Measurements from ENCODE around the gene MORN5. TPM values are rescaled to one million over a fixed set of nuclear protein-coding genes. Genes with fewer than 3 reads are reported as not detected.
"Not testable (repeated sequence)": the region's sequence is repeated elsewhere in the genome, so short reads cannot be mapped to it uniquely, and the experiment has no call there.

MORN5 gene
- total RNA-seq, 4 donors from 2014 or later: 1.8 to 12.6 TPM; not detected in 2

DNA sequence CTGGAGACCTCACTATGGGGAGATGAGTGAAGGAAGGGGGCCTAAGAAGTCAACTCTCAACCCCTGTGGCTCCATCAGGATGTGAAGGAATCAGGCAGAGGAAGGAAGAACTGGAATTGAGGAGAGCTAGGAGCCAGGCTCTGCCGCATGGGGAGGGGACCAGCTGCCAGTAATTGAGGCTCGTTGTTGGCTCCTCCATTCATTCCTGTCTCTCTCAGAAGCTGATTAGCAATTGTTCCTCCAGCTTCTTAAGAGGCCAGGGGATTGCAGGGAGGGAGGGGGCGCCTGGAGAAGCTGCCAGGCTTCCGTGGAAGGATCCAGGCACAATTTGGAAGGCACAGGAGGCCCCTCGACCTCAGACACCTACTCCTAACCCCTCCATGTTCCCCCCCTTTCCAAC lies 46.1 kb upstream of the MORN5 start:
- Histone ChIP-seq H3K9me3 (no peaks in the 10 kb centered on the region), H3K4me3 (no peak overlapping the region), H3K4me1 (no peaks in the 10 kb centered on the region), H3K36me3 (no peaks in the 10 kb centered on the region), H3K27ac (no peak overlapping the region), H3K27me3 (no peaks in the 10 kb centered on the region)
- no peak for TF ChIP-seq POLR2A (IDR thresholded peaks at IDR 0.05)
- intact Hi-C loops (cut with DNase I; ENCODE audit: low total_unique reads): no loop called here
- DNase-seq: no peak

DNA sequence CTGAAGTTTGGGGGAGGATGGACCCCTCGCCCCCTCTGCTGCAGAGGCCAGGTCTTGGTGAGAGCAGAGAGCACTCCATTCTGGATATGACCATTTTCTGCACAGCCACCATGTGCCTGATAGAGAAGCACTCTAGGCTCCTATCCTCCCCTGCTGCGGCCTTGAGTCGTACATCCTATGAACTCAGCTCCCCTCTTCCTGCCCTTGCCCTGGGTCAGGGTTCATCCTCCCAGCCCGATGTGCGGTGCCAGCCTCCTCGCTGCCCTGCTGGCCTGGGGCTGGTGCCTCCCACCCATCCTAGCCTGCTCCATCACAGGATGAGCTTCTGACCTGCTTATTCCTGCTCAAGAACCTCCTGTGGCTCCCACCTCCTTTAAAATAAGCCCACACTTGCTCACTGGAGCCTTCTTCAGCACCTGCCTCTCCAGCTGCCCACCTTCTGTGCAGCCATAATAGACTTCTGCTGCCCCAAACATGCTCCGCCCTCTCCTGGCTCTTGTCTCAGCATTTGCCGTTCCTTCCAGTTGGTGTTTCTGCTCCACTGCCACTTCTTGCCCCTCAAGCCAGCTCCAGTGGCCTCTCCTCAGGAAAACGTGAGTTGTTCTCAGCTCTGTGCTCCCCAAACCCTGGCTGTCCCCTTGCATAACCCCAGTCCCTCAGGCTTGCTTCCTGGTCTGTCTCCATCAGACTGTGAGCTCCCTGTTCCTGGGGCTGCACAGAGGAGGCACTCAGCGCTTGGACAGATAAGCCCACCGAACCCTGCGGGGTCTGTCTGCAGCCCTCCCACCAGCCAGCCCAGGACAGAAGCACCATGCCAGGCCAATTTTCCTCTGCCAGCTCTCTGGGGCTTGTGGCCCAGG lies 44.3 kb upstream of the MORN5 start:
- H3K27me3 ChIP-seq: no peaks in the 10 kb centered on the region
- intact Hi-C loops (cut with DNase I; ENCODE audit: low total_unique reads): no loop called here
- H3K4me3 ChIP-seq: no peak overlapping the region
- no peaks in the 10 kb centered on the region for H3K36me3 ChIP-seq
- TF ChIP-seq POLR2A (IDR thresholded peaks at IDR 0.05): no peak
- TF ChIP-seq, protein P1, sequence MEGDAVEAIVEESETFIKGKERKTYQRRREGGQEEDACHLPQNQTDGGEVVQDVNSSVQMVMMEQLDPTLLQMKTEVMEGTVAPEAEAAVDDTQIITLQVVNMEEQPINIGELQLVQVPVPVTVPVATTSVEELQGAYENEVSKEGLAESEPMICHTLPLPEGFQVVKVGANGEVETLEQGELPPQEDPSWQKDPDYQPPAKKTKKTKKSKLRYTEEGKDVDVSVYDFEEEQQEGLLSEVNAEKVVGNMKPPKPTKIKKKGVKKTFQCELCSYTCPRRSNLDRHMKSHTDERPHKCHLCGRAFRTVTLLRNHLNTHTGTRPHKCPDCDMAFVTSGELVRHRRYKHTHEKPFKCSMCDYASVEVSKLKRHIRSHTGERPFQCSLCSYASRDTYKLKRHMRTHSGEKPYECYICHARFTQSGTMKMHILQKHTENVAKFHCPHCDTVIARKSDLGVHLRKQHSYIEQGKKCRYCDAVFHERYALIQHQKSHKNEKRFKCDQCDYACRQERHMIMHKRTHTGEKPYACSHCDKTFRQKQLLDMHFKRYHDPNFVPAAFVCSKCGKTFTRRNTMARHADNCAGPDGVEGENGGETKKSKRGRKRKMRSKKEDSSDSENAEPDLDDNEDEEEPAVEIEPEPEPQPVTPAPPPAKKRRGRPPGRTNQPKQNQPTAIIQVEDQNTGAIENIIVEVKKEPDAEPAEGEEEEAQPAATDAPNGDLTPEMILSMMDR (IDR thresholded peaks at IDR 0.05): no peak
- H3K9me3 ChIP-seq: no peaks in the 10 kb centered on the region
- no peaks in the 10 kb centered on the region for H3K4me1 ChIP-seq
- DNase-seq: no peak
- H3K27ac ChIP-seq: no peak overlapping the region

DNA sequence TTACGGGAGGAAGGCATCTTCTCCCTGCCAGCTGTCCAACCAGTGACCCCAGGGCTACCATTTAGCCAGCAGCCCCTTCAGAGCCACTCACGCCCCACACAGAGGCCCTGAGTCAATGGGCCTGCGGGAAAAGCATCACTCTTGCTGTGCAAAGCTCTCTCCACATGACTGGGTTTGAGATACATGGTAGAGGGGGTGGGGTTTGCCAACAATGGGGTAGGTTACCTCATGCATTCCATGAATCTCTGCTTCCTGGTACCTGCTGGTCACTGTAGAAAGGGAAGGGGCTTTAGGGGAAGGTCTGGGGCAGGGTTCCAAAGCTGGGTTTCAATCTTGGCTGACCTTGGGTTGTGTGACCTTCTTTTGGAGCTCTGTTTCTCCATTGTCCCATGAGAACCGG lies 43.7 kb upstream of the MORN5 start:
- no peaks in the 10 kb centered on the region for H3K27me3 ChIP-seq
- intact Hi-C loops (cut with DNase I; ENCODE audit: low total_unique reads): no loop called here
- H3K36me3 ChIP-seq: no peaks in the 10 kb centered on the region
- H3K9me3 ChIP-seq: no peaks in the 10 kb centered on the region
- no peak for DNase-seq
- H3K4me1 ChIP-seq: no peaks in the 10 kb centered on the region
- TF ChIP-seq, protein P1 (IDR thresholded peaks at IDR 0.05): no peak
- no peak for TF ChIP-seq POLR2A (IDR thresholded peaks at IDR 0.05)
- no peak overlapping the region for H3K27ac ChIP-seq
- H3K4me3 ChIP-seq: no peak overlapping the region

DNA sequence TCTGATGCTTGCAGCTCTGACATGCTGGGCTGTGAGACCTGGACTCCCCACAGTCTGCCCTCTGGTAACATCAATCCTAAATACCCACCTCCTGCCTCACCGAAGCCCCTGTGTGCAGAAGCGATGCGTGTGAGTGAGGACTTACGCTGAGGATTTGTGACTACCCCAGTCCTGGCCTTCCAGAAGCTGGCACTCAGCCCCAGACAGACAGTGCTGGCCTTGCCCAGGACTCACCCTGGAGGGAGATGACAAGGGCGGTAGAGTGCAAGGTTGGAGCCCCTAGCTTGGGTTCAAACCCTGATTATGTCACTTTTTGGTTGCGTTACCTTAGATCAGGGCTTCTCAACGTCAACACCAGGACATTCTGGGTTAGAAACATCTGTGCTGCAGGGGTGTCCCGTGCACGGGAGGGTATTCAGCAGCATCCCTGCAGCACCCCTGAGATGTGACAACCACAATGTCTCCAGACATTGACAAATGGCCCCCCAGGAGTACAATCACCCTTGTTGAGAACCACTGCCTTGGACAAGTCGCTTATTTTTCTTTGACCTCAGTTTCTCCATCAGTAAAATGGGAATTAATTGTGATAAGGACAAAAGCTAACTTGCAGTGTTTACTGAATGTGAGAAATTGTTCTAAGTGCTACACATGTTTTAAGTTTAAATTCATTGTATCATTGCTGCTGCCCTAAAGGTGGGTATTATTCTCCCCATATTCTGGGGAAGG lies 43.1 kb upstream of the MORN5 start:
- Histone ChIP-seq H3K27me3 (no peaks in the 10 kb centered on the region), H3K36me3 (no peaks in the 10 kb centered on the region), H3K4me3 (no peak overlapping the region), H3K4me1 (no peaks in the 10 kb centered on the region), H3K9me3 (no peaks in the 10 kb centered on the region), H3K27ac (no peak overlapping the region)
- intact Hi-C loops (cut with DNase I; ENCODE audit: low total_unique reads): no loop called here
- no peak for DNase-seq
- TF ChIP-seq, protein P1 (IDR thresholded peaks at IDR 0.05): no peak
- TF ChIP-seq POLR2A (IDR thresholded peaks at IDR 0.05): no peak

DNA sequence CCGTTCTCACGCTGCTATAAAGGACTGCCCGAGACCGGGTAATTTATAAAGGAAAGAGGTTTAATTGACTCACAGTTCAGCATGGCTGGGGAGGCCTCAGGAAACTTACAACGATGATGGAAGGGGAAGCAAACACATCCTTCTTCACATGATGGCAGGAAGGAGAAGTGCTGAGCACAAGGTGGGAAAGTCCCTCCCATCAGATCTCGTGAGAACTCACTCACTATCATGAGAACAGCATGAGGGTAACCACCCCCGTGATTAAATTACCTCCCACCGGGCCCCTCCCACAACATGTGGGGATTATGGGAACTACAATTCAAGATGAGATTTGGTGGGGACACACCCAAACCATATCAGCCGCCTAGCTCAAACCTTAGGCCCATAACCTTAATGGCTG lies 42.5 kb upstream of the MORN5 start:
- H3K36me3 ChIP-seq; intact Hi-C loops (cut with DNase I; ENCODE audit: low total_unique reads); H3K4me3 ChIP-seq; H3K4me1 ChIP-seq; H3K9me3 ChIP-seq; H3K27ac ChIP-seq; H3K27me3 ChIP-seq; DNase-seq: not testable (repeated sequence)
